Neural cell (in vitro differentiated cells): ENCODE results near the gene MFSD1. TPM values are rescaled to one million over a fixed set of nuclear protein-coding genes. Genes with fewer than 3 reads are reported as not detected.
A peak's percentile ranks its signal among the peaks of the same experiment; 100 is the strongest.

Experiments
- H2AFZ ChIP-seq: fragments of 200-600, 300-800 bp; sonication (generic), shearing (Covaris generic); 2 replicates; pipeline ENCODE4 v1.6.0; 2014; ENCODE audit warnings: low read depth, mild to moderate bottlenecking, antibody characterized with exemption, low read length, moderate library complexity
- H3F3A ChIP-seq: fragments of 200-600 bp; shearing (Covaris generic); 2 replicates; pipeline ENCODE4 v1.6.1; 2016; ENCODE audit warnings: mild to moderate bottlenecking, moderate library complexity, mixed read lengths, antibody characterized with exemption, low read length; ENCODE audit not compliant: insufficient read depth, poor library complexity, severe bottlenecking
- H3K27ac ChIP-seq: fragments of 200-600, 300-800 bp; sonication (generic), shearing (Covaris generic); 2 replicates; pipeline ENCODE4 v1.5.1; 2014; ENCODE audit warnings: mild to moderate bottlenecking, low read length, moderate library complexity
- H3K27me3 ChIP-seq: fragments of 300-800, 200-600 bp; sonication (generic), shearing (Covaris generic); 2 replicates; pipeline ENCODE4 v1.6.0; 2014; ENCODE audit warnings: mild to moderate bottlenecking, low read depth, low read length, moderate library complexity; ENCODE audit not compliant: insufficient read depth
- H3K36me3 ChIP-seq: fragments of 300-800, 200-600 bp; sonication (generic), shearing (Covaris generic); 2 replicates; pipeline ENCODE4 v1.5.1; 2014; ENCODE audit warnings: mild to moderate bottlenecking, antibody characterized with exemption, low read length, moderate library complexity; ENCODE audit not compliant: insufficient read depth
- H3K4me2 ChIP-seq: fragments of 300-800, 200-600 bp; sonication (generic), shearing (Covaris generic); 2 replicates; pipeline ENCODE4 v1.6.0; 2014; ENCODE audit warnings: mild to moderate bottlenecking, low read length
- H3K4me3 ChIP-seq: fragments of 300-800, 200-600 bp; sonication (generic), shearing (Covaris generic); 2 replicates; pipeline ENCODE4 v1.5.1; 2014; ENCODE audit warnings: mild to moderate bottlenecking, low read length, moderate library complexity
- H3K79me2 ChIP-seq: fragments of 200-600 bp; shearing (Covaris generic); replicated peaks from 2 replicates; pipeline ENCODE4 v1.6.0; 2014; ENCODE audit warnings: mild to moderate bottlenecking, low read length, moderate library complexity; ENCODE audit not compliant: insufficient read depth
- H3K9ac ChIP-seq: fragments of 300-800, 200-600 bp; sonication (generic), shearing (Covaris generic); 2 replicates; pipeline ENCODE4 v1.6.1; 2016; ENCODE audit warnings: mild to moderate bottlenecking, low read length, mixed read lengths
- H3K9me2 ChIP-seq: fragments of 200-600 bp; shearing (Covaris generic); 2 replicates; pipeline ENCODE4 v1.6.1; 2016; ENCODE audit warnings: mild to moderate bottlenecking, low read length, mixed read lengths; ENCODE audit not compliant: insufficient read depth
- H3K9me3 ChIP-seq: fragments of 200-600, 300-800 bp; sonication (generic), shearing (Covaris generic); 2 replicates; pipeline ENCODE4 v1.6.1; 2016; ENCODE audit warnings: mild to moderate bottlenecking, mixed run types, low read length, moderate library complexity, mixed read lengths
- H4K20me1 ChIP-seq: fragments of 200-600 bp; shearing (Covaris generic); 2 replicates; pipeline ENCODE4 v1.6.1; 2016; ENCODE audit warnings: mild to moderate bottlenecking, mixed run types; ENCODE audit not compliant: insufficient read depth
- CTCF ChIP-seq: fragments of 450-650 bp; IDR thresholded peaks from 2 replicates; pipeline ENCODE4 v1.5.1; 2014; ENCODE audit warnings: antibody characterized with exemption, mild to moderate bottlenecking, moderate library complexity; ENCODE audit not compliant: poor library complexity, severe bottlenecking
- EP300 ChIP-seq: fragments of 450-650 bp; conservative IDR thresholded peaks from 2 replicates; pipeline ENCODE4 v1.6.1; 2014; ENCODE audit warnings: antibody characterized with exemption, mild to moderate bottlenecking, moderate library complexity; ENCODE audit not compliant: poor library complexity, severe bottlenecking
- EZH2 ChIP-seq: fragments of 200-600, 300-800 bp; shearing (Covaris generic), sonication (generic); IDR thresholded peaks from 2 replicates; pipeline ENCODE4 v1.6.1; 2014; ENCODE audit warnings: antibody characterized with exemption, low read length, borderline replicate concordance, mild to moderate bottlenecking; ENCODE audit not compliant: insufficient read depth, poor library complexity, severe bottlenecking
- MXI1 ChIP-seq: fragments of 450-650 bp; conservative IDR thresholded peaks from 2 replicates; pipeline ENCODE4 v1.6.1; 2014; ENCODE audit warnings: antibody characterized with exemption, mild to moderate bottlenecking; ENCODE audit not compliant: poor library complexity, severe bottlenecking
- POLR2AphosphoS5 ChIP-seq: IDR thresholded peaks from 2 replicates; pipeline ENCODE4 v1.6.1; 2012
- RAD21 ChIP-seq: fragments of 450-650 bp; conservative IDR thresholded peaks from 2 replicates; pipeline ENCODE4 v1.6.1; 2014; ENCODE audit warnings: antibody characterized with exemption, mild to moderate bottlenecking, moderate library complexity
- REST ChIP-seq: IDR thresholded peaks from 2 replicates; pipeline ENCODE4 v1.6.1; 2012; ENCODE audit warnings: borderline replicate concordance
- SMC3 ChIP-seq: fragments of 450-650 bp; conservative IDR thresholded peaks from 2 replicates; pipeline ENCODE4 v1.6.1; 2014; ENCODE audit warnings: antibody characterized with exemption, mild to moderate bottlenecking, moderate library complexity; ENCODE audit not compliant: poor library complexity
- TAF1 ChIP-seq: IDR thresholded peaks from 2 replicates; pipeline ENCODE4 v1.6.1; 2012; ENCODE audit warnings: low read depth
- polyA plus RNA-seq: library from polyadenylated mRNA; depleted of rRNA; stranded (reverse); fragments of >200 nt; gene quantifications from 2 replicates; pipeline ENCODE4 v1.2.3, GENCODE V29; 2014

The MFSD1 gene
- polyA plus RNA-seq, 1 donor from 2014 or later: 107 TPM

- peak overlapping the region; percentile 85 for H3K4me3 ChIP-seq
These were observed 653 bp upstream of the MFSD1 start for GRCh38 chr3:158801201-158801600.

More at GRCh38 chr3:158801201-158801600, 653 bp upstream of the MFSD1 start:
- H3K36me3 ChIP-seq: no peaks in the 10 kb centered on the region
- peak overlapping the region; percentile 83 for H2AFZ ChIP-seq
- H3K27ac ChIP-seq: no peak overlapping the region
- H3K9me3 ChIP-seq: no peaks in the 10 kb centered on the region
- no peak for TF ChIP-seq EZH2
- no peak for TF ChIP-seq MXI1
- no peak for TF ChIP-seq REST
- TF ChIP-seq RAD21: no peak
- no peak for TF ChIP-seq TAF1
- TF ChIP-seq POLR2AphosphoS5: no peak
- no peak for TF ChIP-seq SMC3
- no peak for TF ChIP-seq EP300
- no peak for TF ChIP-seq CTCF
- peaks cover 8% of the 10 kb centered on the region for H3K27me3 ChIP-seq
- H3F3A ChIP-seq: peaks cover 3% of the 10 kb centered on the region
- H3K9ac ChIP-seq: peak overlapping the region; percentile 61
- H4K20me1 ChIP-seq: no peaks in the 10 kb centered on the region
- peak overlapping the region; percentile 85 for H3K4me2 ChIP-seq
- H3K9me2 ChIP-seq: no peaks in the 10 kb centered on the region
- no peaks in the 10 kb centered on the region for H3K79me2 ChIP-seq
